NCI-H2081 (cell line): Measurements from ENCODE around the gene ZCCHC4.

Experiments
- DNase-seq, 2 experiments: peaks; one replicate each; lab custom pipeline; 2025; lab: John Stamatoyannopoulos, UW

The ZCCHC4 gene

DNA sequence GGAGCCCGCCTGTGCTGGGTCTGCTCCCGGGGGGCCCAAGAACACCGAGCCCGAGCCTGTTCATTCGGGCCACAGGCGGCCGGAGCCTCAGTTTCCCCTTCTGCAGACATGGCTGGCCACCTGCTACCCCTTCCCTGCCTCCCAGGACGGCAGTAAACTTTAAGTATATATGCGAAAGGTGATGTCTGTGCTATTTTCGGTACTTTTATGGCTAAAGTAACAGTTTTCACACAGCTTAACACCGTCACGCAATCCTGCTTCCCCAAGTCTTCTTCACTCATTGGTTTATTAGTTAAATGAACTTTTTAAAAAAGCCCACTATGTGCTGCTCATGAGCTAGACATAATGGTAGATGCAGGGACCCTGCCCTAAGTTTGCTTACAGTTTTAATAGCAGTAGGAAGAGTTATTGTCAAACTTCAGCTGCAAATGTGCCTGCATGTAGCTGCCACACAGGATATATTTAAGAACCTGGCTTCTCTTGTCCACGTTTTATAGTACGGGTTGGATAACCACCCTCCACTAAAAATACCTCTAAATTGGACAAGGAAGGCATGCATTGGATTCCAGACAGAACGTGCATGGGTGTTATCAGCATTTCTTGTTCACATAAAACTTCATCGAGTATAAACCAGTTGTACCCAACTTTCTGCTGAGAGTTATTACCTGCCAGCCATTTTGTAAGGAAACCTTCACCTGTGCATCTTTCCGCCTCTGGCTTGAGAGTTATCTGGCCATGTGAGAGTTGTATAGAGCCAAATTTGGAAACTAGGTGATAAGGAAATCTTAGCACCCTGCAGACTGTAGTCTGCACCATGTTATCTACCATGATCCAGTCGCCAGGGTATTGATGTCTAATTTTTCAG lies 65.2 kb downstream of the ZCCHC4 start:
- DNase-seq = no peak

DNA sequence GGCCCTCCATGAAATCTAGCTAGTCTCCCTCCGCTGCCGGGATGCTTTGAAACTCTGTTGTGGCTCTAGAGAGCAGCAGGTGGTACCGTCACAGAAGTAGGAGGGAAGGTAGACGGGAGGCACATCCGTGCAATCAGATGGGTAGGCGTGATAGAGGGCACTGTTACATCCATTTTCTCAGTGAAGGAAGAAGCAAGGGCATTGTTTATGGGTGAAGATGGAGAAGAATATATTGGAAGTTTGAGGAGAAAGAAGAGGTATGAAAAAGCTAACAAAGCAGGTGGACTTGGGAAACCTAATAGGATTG lies 65.8 kb downstream of the ZCCHC4 start:
- no peak for DNase-seq

DNA sequence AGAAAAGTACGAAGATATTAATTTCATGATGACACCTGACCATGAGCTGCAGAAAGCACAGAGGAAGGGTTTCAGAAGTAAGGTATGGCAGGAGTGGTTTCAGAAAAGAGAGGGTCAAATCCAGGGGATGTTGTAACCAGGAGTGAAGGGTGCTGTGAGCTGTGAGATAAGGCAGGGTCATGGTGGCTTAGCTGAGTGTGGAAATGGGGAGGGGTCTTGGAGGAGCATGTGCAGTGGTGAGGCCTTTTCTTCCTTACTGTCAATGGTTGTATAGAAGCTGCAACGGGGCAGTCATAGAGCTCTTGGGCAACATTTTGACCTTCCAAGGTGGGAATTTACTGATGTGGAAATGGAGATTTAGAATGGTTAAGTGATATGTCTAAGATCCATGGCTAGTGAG lies 67.0 kb downstream of the ZCCHC4 start:
- DNase-seq = no peak

DNA sequence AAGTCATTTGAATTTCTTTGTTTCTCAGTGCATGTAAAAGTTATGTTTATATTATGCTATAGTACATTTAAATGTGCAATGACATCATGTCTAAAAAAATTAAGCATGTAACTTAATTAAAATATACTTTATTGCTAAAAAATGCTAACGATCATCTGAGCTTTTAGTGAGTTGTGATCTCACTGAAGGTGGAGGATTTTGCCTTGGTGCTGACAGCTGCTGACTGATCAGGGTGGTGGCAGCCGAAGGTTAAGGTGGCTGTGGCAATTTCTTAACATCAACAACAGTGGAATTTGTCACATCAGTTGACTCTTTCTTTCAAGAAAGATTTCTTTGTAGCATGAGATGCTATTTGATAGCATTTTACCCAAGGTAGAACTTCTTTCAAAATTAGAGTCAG lies 71.1 kb downstream of the ZCCHC4 start:
- DNase-seq = no peak

DNA sequence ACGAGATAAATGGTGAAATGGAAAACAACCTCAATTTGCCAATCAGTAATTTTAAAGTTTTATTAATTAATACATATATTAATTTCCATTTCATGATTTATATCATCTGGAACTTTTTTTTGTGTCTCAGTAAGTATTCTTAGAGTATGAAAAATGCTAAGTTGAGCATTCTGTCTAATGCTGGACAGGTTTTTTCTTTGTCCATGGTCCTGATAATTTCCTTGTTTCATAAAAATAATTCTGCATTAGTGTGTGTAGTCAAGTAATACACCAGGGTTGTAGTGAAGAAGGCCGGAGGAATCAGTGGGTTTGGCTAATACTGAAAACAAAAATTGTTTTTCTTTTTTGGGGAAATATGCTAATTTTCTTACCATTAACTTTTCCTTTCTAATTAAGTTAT lies 74.4 kb downstream of the ZCCHC4 start:
- DNase-seq = no peak

DNA sequence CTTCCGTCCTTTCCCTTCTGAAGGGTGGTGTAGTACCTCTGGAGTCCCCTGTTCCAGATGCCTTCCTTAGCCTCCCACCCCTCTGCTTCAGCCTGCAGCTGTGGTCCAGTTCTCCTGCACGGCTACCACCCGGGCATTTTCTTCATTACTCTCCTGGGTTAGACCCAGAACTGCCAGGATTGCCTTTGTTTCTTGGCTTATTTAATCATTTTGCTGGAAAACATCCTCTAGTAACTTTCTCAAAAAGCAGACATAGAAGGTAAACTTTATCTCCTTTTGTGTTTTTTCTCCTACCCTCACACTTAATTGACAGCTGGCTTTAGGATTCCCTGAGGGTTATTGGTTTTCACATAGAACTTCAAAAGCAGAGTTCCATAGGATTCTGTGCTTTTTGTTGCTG lies 84.7 kb downstream of the ZCCHC4 start:
- no peak for DNase-seq

DNA sequence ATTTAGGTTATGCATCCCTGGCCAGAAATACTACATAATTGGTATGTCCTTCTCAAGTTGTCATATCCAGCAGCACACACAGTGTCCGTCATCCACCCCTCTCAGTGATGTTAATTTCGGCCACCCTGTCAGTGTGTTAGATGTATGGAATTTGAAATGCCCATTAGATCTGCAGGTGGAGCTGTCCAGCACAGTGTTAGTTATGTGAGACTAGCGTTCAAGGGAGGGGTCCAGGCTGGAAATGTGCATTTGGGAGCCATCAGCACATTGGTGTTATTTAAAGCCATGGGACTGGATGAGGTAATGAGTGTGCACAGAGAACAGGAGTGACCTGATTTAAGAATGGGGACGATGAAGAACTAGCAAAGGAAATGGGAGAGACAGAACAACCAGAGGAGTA lies 86.9 kb downstream of the ZCCHC4 start:
- DNase-seq = no peak

DNA sequence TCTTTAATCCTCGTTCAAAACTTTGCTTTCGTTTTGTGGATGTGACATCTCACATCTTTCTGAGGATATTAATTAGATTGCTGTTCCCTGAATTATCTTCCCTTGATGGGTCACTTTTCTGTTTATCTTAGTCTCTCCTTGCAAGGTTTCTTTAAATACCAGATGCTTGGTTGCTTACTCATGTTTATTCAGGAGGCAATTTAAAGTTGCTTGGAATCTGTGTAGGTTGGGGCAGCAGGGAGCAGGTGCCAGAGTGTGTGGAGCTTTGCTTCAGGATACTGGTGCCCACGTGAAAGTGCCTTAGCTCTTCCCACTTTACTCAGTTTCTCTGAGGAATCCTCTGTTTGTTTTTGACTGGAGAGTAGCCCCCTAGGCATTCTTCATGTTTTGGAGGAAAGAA lies 88.5 kb downstream of the ZCCHC4 start:
- DNase-seq = no peak

DNA sequence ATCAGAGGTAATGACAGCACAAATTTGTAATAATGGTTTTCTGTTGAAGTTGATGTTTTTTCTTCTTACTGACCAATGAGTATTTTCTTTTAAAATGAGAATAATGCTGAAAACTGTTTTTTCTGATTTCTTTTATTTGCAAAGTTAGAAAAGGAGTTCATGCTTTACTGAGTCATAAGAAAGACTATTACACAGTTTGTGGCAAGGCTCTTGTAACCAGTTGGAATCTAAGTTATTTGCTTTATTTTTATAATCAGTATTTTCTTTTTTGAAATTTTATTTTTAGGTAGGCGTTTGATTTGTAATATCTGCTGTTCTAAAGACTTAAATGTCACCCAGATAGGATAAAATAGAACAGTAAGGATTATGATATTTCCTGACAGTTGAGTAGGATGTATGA lies 89.9 kb downstream of the ZCCHC4 start:
- DNase-seq = no peak

DNA sequence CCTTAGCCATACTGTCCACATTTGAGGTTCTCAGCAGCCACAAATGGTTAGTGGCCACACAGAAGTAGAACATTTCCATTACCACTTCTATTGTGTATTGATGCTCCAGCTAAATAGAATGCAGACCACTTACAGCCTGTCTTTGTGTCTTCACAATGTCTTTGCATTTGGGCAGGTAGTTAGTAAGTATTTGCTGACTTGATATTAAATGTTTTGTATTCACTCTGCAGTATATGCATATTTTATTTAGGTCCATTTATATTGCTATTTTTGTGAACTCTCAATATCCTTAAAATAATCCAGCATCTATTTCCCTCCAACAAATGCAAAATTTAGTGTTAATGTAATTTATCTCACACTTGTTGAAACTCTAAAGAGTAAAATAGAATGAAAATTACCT lies 91.1 kb downstream of the ZCCHC4 start:
- no peak for DNase-seq

DNA sequence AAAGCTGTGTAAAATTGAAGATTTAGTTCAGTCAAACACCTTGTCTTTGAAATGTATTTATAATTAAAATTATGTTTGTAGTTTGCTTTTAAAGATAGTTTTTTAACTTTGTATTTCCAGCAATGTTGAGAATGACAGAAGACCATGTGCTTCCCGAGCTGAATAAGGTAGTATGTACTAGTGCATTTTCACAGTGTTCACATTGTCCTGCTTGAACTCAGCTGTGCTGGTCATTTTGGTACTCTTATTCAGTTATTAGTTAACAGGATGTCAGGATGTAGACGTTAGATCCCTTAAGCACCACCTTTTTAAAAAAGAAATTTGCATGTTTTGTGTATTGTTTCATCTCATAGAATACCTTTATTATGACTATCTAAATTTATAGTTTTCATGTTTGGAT lies 92.9 kb downstream of the ZCCHC4 start:
- no peak for DNase-seq

DNA sequence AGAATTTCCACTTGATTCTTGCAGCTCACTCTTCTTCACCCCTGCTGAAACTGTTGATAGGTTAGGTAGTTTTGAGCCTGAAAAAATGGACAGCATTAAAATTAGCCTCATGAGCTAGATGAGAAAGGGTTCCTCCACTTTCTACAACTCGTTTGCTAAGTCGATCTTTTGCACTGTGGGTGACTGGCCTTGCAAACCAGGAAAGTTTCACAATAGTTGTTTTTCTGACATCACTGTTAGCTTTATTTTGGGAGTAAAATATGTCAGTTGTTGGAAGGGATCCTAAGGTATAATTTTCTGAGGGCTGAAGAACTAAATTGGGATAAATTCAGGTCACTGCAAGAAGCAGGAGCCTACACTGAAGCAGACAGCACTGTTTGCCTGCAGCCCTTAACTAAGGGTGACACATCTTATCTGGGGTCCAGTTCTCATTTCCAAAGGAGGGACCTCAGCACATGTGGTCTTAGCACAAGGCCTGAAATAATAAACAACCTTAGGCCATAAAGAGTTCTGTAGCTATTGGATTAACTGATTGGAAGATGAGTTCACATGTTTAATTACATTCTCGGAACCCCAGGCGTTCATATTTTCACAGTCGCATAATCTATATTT lies 93.6 kb downstream of the ZCCHC4 start:
- DNase-seq = no peak

DNA sequence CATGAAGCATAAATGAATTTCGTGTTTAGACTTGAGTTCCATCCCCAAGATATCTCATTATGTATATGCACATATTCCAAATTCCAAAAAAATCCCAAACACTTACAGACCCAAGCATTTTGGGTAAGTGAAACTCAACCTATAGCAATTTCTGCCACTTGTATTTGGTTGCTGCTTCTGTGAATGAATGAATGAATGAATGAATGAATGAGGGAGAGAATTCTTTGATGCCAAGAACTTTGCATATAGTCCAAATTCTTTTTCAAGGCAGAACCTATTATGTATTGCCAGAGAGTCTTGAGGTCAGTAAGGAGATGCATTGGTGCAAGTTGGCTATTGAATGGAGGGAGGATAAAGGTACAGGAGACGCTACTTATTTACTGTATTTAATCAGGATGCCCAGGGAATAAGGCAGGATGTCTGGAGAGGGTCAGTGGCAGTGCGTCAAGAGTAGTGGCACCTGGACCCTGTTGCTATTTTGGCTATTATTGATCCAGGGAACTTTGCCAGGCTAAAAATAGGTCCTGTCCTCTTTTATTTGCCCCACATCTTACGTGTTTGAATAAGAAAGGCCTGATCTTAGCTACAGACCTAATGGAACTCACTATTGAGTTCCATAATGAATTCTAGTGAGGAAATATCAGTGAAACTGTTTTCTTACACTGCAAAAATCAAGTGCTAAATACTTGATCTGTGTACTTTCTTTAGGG lies 98.4 kb downstream of the ZCCHC4 start:
- DNase-seq = no peak

DNA sequence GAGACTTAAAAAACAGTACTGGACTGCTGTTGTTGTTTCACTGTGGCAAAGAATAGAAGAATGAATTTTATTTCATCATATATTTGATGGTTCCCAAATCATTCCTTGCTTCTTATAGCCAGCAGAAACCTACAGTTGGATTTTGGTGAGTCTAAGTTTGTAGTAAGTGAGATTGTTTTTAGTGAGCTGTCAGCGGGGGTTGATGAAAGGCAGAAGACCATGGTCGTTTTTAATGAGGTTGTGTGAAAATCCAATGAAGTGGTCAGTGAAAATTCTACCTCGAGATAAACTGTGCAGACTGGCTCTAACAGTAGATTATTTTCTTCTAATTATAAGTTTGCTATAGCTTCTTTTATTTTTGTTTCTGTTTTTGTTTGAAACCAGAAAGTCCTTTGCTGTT lies 100.7 kb downstream of the ZCCHC4 start:
- no peak for DNase-seq

DNA sequence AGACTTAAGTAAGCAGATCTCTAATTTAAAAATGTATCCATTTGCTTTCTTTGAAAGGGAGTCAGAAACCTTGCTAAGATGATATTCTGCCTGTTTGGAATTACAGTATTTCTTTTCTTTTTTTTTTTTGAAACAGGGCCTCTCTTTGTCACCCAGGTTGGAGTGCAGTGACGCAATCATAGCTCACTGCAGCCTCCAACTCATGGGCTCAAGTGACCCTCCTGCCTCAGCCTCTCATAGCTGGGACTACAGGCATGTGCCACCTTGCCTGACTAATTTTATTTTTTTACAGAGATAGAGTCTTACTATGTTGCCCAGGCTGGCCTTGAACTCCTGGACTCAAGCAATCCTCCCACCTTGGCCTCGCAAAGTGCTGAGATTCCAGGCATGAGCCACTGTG lies 104.4 kb downstream of the ZCCHC4 start:
- no peak for DNase-seq
